GM21723 (cell line): ENCODE measurements around the gene MFF.
"Not testable (repeated sequence)": the region's sequence is repeated elsewhere in the genome, so short reads cannot be mapped to it uniquely, and the experiment has no call there.

Experiments used
- ATAC-seq: cut with Tn5 transposase; IDR thresholded peaks from one replicate; pipeline ENCODE4 v1.9.1; 2021; ENCODE audit warnings: mild to moderate bottlenecking, moderate library complexity; ENCODE audit not compliant: unreplicated experiment

MFF gene

GRCh38 chr2:227376656-227377396, 51.8 kb downstream of the MFF start:
- ATAC-seq, result no peak

DNA sequence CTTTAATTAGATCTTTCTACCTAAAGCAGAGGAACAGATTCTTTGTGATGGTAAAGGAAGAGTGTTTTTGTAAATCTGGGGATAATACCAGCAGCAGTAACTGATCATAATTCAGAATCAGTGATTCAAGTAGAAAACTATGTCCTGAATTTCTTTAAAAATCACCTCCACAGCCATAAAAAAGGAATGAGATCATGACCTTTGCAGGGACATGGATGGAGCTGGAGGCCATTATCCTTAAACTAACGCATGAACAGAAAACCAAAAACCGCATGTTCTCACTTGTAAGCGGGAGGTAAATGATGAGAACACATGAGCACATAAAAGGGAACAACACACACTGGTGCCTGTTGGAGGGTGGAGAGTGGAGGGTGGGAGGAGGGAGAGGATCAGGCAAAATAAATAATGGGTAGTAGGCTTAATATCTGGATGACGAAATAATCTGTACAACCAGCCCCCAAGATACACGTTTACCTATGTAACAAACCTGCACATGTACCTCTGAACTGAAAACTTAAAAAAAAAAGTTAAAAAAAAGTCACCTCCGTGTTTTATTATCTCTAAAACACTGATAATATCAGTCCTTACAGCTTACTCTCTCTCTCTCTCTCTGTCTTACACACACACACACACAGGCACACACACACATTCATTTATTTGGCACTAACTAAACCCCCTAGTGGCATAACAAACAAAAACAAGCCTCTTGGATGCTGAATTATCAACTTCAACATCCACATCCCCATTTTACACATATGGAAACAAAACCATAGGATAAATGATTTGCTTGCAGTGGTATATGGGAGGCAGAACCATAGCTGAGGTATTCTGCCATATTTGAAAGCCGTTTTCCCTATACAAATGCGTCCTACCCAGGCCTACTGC, 52.7 kb downstream of the MFF start:
- no peak for ATAC-seq

DNA sequence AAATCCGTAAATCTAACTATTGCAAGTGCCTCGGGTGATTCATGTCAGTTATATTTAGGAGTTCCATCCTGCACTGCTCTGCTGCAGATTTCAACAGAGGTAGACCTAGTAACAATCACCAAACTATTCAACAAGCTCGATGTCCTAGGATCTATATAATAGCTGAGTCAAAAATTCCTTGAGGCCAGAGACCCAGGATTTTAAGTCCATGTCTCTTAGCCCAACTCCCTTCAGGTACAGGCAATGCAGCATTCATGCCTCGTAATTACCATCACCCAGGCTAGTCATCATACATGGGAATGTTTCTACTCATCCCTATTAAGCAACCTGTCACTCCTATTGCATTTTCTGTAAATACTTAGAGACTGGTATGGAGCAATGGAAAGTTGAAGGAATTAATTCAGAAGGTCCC, 53.3 kb downstream of the MFF start:
- no peak for ATAC-seq

DNA sequence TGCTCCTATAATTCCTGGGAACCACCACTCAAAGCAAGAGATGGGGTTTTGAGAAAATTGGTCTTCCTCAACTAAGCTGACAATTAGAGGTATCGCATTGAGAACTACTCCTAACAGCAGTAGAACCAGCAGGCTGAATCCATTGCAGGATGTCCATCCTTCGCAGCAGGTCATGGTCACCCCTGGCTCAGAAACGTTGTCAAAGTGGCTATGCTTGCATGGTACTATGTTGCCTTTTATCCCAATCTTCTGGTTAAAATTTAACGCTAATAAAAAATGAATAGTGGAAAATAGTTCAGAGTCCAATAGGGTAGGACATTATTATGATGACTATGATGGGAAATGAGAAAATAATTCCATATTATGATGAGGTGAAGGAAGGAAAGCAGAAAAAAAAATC, 54.0 kb downstream of the MFF start, which contains the start of gene TM4SF20:
TM4SF20 (minus strand) TSS at position 212 of the 400 bp plus-strand sequence; CDS start at position 174, 38 bp downstream.
- no peak for ATAC-seq

- ATAC-seq, result not testable (repeated sequence)
Measured at GRCh38 chr2:227382241-227382835, 57.3 kb downstream of the MFF start.

DNA sequence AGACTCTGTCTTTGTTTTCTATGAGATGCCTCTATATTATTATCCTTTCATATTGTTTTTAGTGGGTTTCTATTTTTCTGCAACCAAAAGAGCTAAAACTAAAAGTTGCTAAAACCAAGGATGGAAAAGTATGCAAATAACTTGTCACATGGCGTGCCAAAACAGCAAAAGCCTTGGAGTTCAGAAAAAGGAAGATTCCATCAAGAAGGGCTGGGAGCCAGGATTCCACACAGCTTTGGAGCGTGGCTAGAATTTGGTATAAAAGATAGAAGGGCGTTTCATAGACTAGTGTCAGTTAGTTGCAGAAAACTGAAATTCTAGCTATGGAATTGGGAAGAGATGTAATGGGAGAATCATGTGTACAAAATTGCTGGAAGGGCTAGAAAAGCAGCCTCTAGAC, 58.6 kb downstream of the MFF start:
- ATAC-seq, result no peak

- no peak for ATAC-seq
Measured at GRCh38 chr2:227386630-227387029, 61.6 kb downstream of the MFF start.

- ATAC-seq, result not testable (repeated sequence)
Measured at GRCh38 chr2:227387583-227387982, 62.5 kb downstream of the MFF start, which contains the start of gene SCYGR1. TSS of gene SCYGR1 (minus strand) at chr2:227387949. CDS start at chr2:227387949, 0 bp downstream.

GRCh38 chr2:227388537-227389011, 63.5 kb downstream of the MFF start:
- no peak for ATAC-seq

DNA sequence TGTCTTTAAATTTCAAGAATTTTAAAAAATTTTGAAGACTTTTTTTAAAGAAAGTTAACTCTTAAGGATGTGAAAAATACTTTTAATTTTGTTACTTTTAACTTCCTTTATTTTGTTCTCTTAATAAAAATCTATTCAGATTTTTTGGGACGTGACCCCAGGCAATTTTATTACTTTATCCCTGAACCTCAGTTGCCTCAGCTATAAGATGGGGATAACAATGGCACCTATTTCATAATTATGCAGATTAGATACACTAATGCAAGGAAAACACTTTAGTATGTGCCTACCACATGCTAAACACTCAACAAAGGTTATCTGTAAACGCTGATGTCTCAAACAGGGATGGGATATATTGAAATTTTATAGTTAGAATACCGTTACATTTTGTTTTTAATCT, 64.2 kb downstream of the MFF start:
- no peak for ATAC-seq

- ATAC-seq, result no peak
Measured at GRCh38 chr2:227389661-227390060, 64.6 kb downstream of the MFF start.

- ATAC-seq, result no peak
Measured at GRCh38 chr2:227390468-227391256, 65.6 kb downstream of the MFF start.

DNA sequence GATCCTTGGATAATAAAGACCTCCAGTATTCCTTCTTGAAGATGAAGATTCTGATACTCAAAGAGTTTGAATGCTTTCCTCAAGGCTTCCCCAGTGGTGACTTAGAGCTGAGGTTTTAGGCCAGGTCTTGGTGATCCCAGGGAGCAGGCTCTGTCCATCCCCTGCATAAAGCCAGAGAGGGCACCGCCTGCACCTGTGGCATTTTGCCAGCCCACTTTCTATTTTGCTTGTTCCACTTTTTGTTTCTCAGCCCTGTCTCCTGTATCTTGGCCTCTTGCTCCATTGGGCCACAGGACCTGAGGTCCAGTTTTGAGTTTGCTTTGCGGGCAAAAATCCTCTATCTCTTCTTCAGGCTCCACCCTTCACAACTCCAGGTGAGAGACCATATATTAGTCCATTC, 69.3 kb downstream of the MFF start:
- ATAC-seq, result no peak

DNA sequence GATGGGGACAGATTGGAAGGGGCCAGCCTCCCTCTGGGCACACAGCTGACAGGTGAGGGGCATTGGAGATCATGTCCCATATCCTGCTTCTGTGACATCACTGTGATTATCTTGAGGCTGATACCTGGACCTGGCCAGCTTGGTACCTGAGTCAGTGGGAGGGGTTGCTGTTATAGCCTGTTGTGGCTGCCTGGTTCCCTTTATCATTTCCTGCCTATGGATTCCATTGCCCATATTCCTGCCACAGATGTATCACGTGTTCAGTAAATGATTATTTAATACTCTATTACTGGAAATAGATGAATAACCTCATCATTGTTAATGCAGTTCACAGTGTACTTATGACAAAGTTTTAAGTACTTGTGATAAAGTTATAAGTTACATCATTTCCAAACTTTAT, 70.5 kb downstream of the MFF start:
- ATAC-seq, result no peak

- no peak for ATAC-seq
Measured at GRCh38 chr2:227397562-227397961, 72.5 kb downstream of the MFF start.

DNA sequence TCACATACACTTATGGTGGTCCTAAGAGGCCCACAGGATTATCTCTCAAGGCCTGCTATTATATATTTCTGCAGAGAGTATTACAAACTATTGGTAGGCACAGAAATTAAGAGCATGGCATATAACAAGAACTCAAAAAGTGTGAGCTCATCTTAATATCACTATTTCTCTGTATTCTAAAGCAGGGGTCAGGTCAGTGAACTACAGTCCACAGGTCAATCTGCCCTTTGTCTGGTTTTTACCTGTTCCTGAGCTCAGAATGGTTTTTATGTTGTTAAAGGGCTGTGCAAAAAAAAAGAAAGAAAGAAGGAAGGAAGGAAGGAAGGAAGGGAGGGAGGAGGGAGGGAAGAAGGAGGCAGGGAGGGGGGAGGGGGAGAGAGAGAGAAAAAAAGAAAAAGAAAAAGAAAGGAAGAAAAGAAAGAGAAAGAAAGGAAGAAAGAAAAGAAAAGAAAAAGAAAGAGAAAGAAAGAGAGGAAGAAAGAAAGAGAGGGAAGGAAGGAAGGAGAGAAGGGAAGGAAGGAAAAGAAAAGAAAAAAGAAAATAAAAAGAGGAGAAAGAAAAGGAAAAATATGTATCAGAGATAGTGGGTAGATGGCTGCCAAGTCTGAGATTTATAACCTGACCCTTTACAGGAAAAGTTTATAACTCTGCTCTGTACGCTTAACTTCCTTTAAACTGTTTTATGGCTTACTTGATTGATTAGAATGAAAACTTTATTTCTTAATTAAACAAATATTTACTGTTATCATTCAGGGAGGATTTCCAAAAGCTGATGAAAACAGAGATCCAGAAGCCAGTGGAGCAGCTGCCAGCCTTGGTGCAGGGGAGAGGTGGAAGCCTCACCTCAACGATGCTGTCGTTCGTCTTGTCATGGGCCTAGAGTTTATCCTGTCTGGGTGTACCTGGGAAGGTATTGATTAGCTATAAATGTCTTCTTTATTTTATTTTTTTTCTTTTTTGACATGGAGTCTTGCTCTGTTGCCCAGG, 73.9 kb downstream of the MFF start:
- ATAC-seq, result no peak

- ATAC-seq, result no peak
Measured at GRCh38 chr2:227401550-227401949, 76.5 kb downstream of the MFF start.

GRCh38 chr2:227402321-227402720, 77.3 kb downstream of the MFF start:
- ATAC-seq, result no peak

DNA sequence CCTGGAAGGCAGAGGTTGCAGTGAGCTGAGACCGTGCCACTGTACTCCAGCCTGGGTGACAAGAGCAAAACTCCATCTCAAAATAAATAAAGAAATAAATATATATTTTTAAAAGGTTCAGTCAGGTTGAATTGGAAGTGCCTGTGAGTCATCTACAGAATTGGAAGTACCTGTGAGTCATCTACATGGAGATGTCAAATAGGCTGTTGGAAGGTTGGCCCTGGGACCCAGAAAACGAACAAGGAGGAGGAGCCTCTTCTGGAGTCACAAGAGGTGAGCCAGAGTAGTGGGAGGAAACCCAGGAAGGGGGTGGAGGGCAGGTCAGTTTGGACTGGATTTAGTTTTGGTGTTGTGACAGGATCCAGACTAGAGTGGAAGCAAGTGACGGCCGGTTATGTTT, 77.9 kb downstream of the MFF start:
- no peak for ATAC-seq
